ENCODE results near the gene PLA2G4E. TPM values are rescaled to one million over a fixed set of nuclear protein-coding genes. Genes with fewer than 3 reads are reported as not detected.

The PLA2G4E gene
- total RNA-seq, 1 experiment from 2014 or later, result not detected

- Histone ChIP-seq H3K27ac (ENCODE audit: low read length) (no peak overlapping the region), H3K4me3 (ENCODE audit: low read length) (no peak overlapping the region), H3K79me2 (ENCODE audit: low read length) (no peaks in the 10 kb centered on the region), H3K9me2 (replicated peaks; ENCODE audit: low read length) (no peaks in the 10 kb centered on the region), H3K36me3 (ENCODE audit: low read depth, low read length) (no peaks in the 10 kb centered on the region), H3K4me1 (ENCODE audit: insufficient read depth, low read length) (peaks cover 18% of the 10 kb centered on the region; the same call in 1 of the 2 replicates), H4K20me1 (ENCODE audit: low read length) (no peaks in the 10 kb centered on the region), H3K4me2 (ENCODE audit: low read length) (no peak overlapping the region), H3F3A (ENCODE audit: low read length, unreplicated experiment) (no peaks in the 10 kb centered on the region), H3K27me3 (ENCODE audit: low read length) (no peaks in the 10 kb centered on the region), H2AFZ (ENCODE audit: low read length) (no peak overlapping the region), H3K9ac (ENCODE audit: low read length) (no peak overlapping the region), H3K9me3 (ENCODE audit: low read length) (no peaks in the 10 kb centered on the region)
- CTCF ChIA-PET, result no interaction called here
- TF ChIP-seq EZH2 (IDR thresholded peaks at IDR 0.05; ENCODE audit: low read length, unreplicated experiment) (no peak), CTCF (conservative IDR thresholded peaks at IDR 0.05; ENCODE audit: low read depth, low read length) (no peak), EZH2phosphoT487 (IDR thresholded peaks at IDR 0.05; ENCODE audit: borderline replicate concordance, low read length) (no peak)
- POLR2A ChIA-PET (ENCODE audit: unreplicated experiment), result no interaction called here
- ATAC-seq (no peak), DNase-seq (no peak)
- intact Hi-C loops (cut with micrococcal nuclease), result loop anchor here (10.0 kb wide), 1 partner anchor 154 kb away; the partner anchor contains the start of gene JMJD7
- no TSS peak for BruUV-seq (replicated peaks)
Measured at GRCh38 chr15:41978534-41978933, 42.3 kb downstream of the PLA2G4E start.

- BruUV-seq (replicated peaks), result no TSS peak
- no peak overlapping the region for H3K27ac ChIP-seq (ENCODE audit: low read length)
- H3F3A ChIP-seq (ENCODE audit: low read length, unreplicated experiment), result no peaks in the 10 kb centered on the region
- ATAC-seq (no peak), DNase-seq (no peak)
- H3K9me3 ChIP-seq (ENCODE audit: low read length), result no peaks in the 10 kb centered on the region
- no peaks in the 10 kb centered on the region for H3K79me2 ChIP-seq (ENCODE audit: low read length)
- H2AFZ ChIP-seq (ENCODE audit: low read length), result no peak overlapping the region
- H3K4me2 ChIP-seq (ENCODE audit: low read length), result no peak overlapping the region
- TF ChIP-seq CTCF (conservative IDR thresholded peaks at IDR 0.05; ENCODE audit: low read depth, low read length), result no peak
- H3K4me3 ChIP-seq (ENCODE audit: low read length), result no peak overlapping the region
- intact Hi-C loops (cut with micrococcal nuclease), result loop anchor here (10.0 kb wide), 1 partner anchor 153 kb away; the partner anchor contains the start of gene JMJD7
- no peaks in the 10 kb centered on the region for H4K20me1 ChIP-seq (ENCODE audit: low read length)
- POLR2A ChIA-PET (ENCODE audit: unreplicated experiment), result no interaction called here
- H3K27me3 ChIP-seq (ENCODE audit: low read length), result no peaks in the 10 kb centered on the region
- no peaks in the 10 kb centered on the region for H3K9me2 ChIP-seq (replicated peaks; ENCODE audit: low read length)
- H3K4me1 ChIP-seq (ENCODE audit: insufficient read depth, low read length), result peaks cover 25% of the 10 kb centered on the region
- H3K9ac ChIP-seq (ENCODE audit: low read length), result no peak overlapping the region
- H3K36me3 ChIP-seq (ENCODE audit: low read depth, low read length), result no peaks in the 10 kb centered on the region
- CTCF ChIA-PET, result no interaction called here
Measured at GRCh38 chr15:41977757-41978383, 43.0 kb downstream of the PLA2G4E start.

- DNase-seq (no peak), ATAC-seq (no peak)
- no peaks in the 10 kb centered on the region for H3K36me3 ChIP-seq (ENCODE audit: low read depth, low read length)
- no peak overlapping the region for H3K9ac ChIP-seq (ENCODE audit: low read length)
- no peak overlapping the region for H3K4me3 ChIP-seq (ENCODE audit: low read length)
- no peaks in the 10 kb centered on the region for H3K9me2 ChIP-seq (replicated peaks; ENCODE audit: low read length)
- TF ChIP-seq EZH2phosphoT487 (IDR thresholded peaks at IDR 0.05; ENCODE audit: borderline replicate concordance, low read length) (no peak), EZH2 (IDR thresholded peaks at IDR 0.05; ENCODE audit: low read length, unreplicated experiment) (no peak)
- H3F3A ChIP-seq (ENCODE audit: low read length, unreplicated experiment), result no peaks in the 10 kb centered on the region
- no peak overlapping the region for H2AFZ ChIP-seq (ENCODE audit: low read length)
- no peak overlapping the region for H3K27ac ChIP-seq (ENCODE audit: low read length)
- H4K20me1 ChIP-seq (ENCODE audit: low read length), result peaks cover 7% of the 10 kb centered on the region
- peaks cover 21% of the 10 kb centered on the region for H3K4me1 ChIP-seq (ENCODE audit: insufficient read depth, low read length)
- BruUV-seq (replicated peaks), result no TSS peak
- H3K9me3 ChIP-seq (ENCODE audit: low read length), result no peaks in the 10 kb centered on the region
- CTCF ChIA-PET, result no interaction called here
- no peaks in the 10 kb centered on the region for H3K27me3 ChIP-seq (ENCODE audit: low read length)
- POLR2A ChIA-PET (ENCODE audit: unreplicated experiment), result no interaction called here
- intact Hi-C loops (cut with micrococcal nuclease), result loop anchor here (10.0 kb wide), 1 partner anchor 151 kb away; the partner anchor contains the start of gene JMJD7
- H3K4me2 ChIP-seq (ENCODE audit: low read length), result no peak overlapping the region
- H3K79me2 ChIP-seq (ENCODE audit: low read length), result peaks cover 16% of the 10 kb centered on the region
Measured at GRCh38 chr15:41975669-41976068, 45.2 kb downstream of the PLA2G4E start.
